Kidney (tissue), 14 donors: ENCODE results near the gene SLC22A15. TPM values are rescaled to one million over a fixed set of nuclear protein-coding genes. Genes with fewer than 3 reads are reported as not detected.

Experiments
- DNase-seq, 5 donors: peaks; one replicate each; pipeline ENCODE4 v3.0.0-alpha.2; 2013 to 2020
- FAIRE-seq: peaks from 2 replicates; lab custom pipeline; 2012; peaks lifted over from hg19 to GRCh38; lab: Jason Lieb, UNC
- H3K27ac ChIP-seq, 2 donors: one replicate each; pipeline ENCODE4 v1.7.0; 2013; ENCODE audit warnings: low read depth in 2 of 2, low read length in 2 of 2, inconsistent platforms in 1 of 2
- H3K27me3 ChIP-seq: one replicate; pipeline ENCODE4 v1.7.1; 2013; ENCODE audit warnings: low read length, inconsistent platforms; ENCODE audit not compliant: control insufficient read depth, insufficient read depth
- H3K36me3 ChIP-seq, 3 donors: one replicate each; pipeline versions ENCODE4 v1.7.0 to v1.7.1; 2013; ENCODE audit warnings: low read length in 3 of 3, control low read depth in 1 of 3, inconsistent platforms in 1 of 3; ENCODE audit not compliant: insufficient read depth in 3 of 3, control insufficient read depth in 2 of 3
- H3K4me1 ChIP-seq, 3 donors: one replicate each; pipeline versions ENCODE4 v1.7.0 to v1.7.1; 2013; ENCODE audit warnings: low read length in 3 of 3, inconsistent platforms in 1 of 3, low read depth in 1 of 3; ENCODE audit not compliant: control insufficient read depth in 2 of 3, insufficient read depth in 2 of 3
- H3K4me3 ChIP-seq, 3 donors: one replicate each; pipeline versions ENCODE4 v1.7.0 to v1.8.1; 2013; ENCODE audit warnings: low read length in 3 of 3, control low read depth in 1 of 3, inconsistent platforms in 1 of 3
- H3K9ac ChIP-seq, 3 donors: one replicate each; pipeline versions ENCODE4 v1.7.0 to v1.7.1; 2013; ENCODE audit warnings: low read length in 3 of 3, control low read depth in 1 of 3, inconsistent platforms in 1 of 3
- H3K9me3 ChIP-seq, 3 donors: one replicate each; pipeline versions ENCODE4 v1.7.0 to v1.7.1; 2013; ENCODE audit warnings: low read length in 3 of 3, control low read depth in 1 of 3, inconsistent platforms in 1 of 3; ENCODE audit not compliant: control insufficient read depth in 2 of 3, insufficient read depth in 1 of 3
- intact Hi-C: fragments of 100-400 bp; cut with DNase I; formaldehyde crosslinking; loops from one replicate; pipeline ENCODE4 v1.11.1; 2022
- polyA plus RNA-seq: library from polyadenylated mRNA; stranded (reverse); fragments of 350-450 nt; fragmentation: Illumina TruSeq; extraction: RNeasy Lipid Tissue Mini Kit (QIAGEN cat#74804); gene quantifications from one replicate; pipeline ENCODE4 v1.2.3, GENCODE V29; 2014; ENCODE audit warnings: low read depth, low replicate concordance; ENCODE audit not compliant: insufficient read depth
- total RNA-seq: library from RNA; stranded (reverse); fragmentation: NEBNext Ultra II Directional; extraction: Animal tissue kit (Norgen Biotek cat#: 25700); gene quantifications from one replicate; pipeline ENCODE4 v1.2.1, GENCODE V29; 2021
- TF ChIP-seq, protein P1 (sequence below): IDR thresholded peaks from 3 replicates; pipeline ENCODE4 v1.5.1; 2012; ENCODE audit warnings: mild to moderate bottlenecking, moderate library complexity, borderline replicate concordance; ENCODE audit not compliant: insufficient read depth; ENCODE audit errors: extremely low read depth
- donor health status: control.
- donor health status: control.
- donor health status: control.
- donor health status: control.
- donor health status: control.
- donor health status: DM: yes; HTN: yes; CAD: no.
- donor health status: Normal renal cell carcinoma (clear cell type).

The SLC22A15 gene
- total and polyA plus RNA-seq, 2 donors from 2014 or later: 3.5 to 9.8 TPM

DNA sequence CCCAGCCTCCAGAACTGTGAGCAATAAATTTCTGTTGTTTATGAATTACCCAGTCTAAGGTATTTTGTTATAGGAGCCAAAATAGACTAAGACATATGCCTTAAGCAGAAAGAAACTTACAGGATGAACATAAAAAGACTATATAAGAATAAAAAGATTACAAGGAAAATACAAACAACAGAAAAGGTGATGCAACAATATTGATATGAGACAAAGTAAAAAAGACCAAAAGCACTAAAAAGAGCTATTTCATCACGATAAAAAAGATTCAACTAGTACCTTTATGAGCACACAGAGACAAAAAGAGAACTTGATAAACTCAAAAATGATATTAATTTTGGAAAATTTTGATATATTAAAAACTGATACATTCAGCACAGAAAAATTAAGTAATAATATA, 3.2 kb upstream of the SLC22A15 start:
- Histone ChIP-seq H3K4me3 (no peak overlapping the region), H3K4me1 (no peaks in the 10 kb centered on the region), H3K9me3 (no peaks in the 10 kb centered on the region), H3K27me3 (no peaks in the 10 kb centered on the region), H3K9ac (no peak overlapping the region), H3K27ac (no peak overlapping the region), H3K36me3 (no peaks in the 10 kb centered on the region)
- FAIRE-seq (peak; percentile 80), DNase-seq (no peak)
- TF ChIP-seq, protein P1, sequence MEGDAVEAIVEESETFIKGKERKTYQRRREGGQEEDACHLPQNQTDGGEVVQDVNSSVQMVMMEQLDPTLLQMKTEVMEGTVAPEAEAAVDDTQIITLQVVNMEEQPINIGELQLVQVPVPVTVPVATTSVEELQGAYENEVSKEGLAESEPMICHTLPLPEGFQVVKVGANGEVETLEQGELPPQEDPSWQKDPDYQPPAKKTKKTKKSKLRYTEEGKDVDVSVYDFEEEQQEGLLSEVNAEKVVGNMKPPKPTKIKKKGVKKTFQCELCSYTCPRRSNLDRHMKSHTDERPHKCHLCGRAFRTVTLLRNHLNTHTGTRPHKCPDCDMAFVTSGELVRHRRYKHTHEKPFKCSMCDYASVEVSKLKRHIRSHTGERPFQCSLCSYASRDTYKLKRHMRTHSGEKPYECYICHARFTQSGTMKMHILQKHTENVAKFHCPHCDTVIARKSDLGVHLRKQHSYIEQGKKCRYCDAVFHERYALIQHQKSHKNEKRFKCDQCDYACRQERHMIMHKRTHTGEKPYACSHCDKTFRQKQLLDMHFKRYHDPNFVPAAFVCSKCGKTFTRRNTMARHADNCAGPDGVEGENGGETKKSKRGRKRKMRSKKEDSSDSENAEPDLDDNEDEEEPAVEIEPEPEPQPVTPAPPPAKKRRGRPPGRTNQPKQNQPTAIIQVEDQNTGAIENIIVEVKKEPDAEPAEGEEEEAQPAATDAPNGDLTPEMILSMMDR: no peak
- intact Hi-C loops: no loop called here

DNA sequence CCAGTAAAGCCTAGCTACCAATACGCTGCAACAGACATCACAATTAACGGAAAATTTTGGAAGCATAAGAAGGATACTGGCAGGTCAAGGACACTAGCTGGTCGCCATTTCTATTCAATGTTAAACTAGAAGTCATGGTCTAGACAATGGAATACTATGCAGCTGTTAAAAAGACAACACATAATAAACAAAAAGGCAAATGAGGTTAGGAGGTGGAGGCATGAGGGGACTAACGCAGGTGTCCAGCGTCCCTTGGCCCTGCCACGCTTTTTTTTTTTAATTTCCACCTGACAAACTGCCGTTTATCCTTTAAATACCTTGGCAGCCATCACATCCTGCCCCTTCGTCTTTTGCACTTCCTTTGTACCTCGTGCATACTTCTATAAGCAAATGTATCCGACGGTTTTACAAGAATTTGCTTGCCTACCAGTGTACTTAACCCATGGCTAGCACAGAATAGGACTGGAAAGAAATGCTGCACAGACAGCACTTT, 698 bp upstream of the SLC22A15 start:
- TF ChIP-seq, protein P1: no peak
- Histone ChIP-seq H3K27ac (peak overlapping the region in 1 of 2 donors; percentile 54), H3K9me3 (no peaks in the 10 kb centered on the region), H3K4me1 (peaks cover 0 to 3% (median 0%) of the 10 kb centered on the region in 3 donors), H3K4me3 (peak overlapping the region; percentile 61 to 70 (median 66)), H3K9ac (peak overlapping the region; percentile 20 to 54 (median 49)), H3K36me3 (no peaks in the 10 kb centered on the region), H3K27me3 (no peaks in the 10 kb centered on the region)
- intact Hi-C loops: no loop called here
- FAIRE-seq (no peak), DNase-seq (no peak)

DNA sequence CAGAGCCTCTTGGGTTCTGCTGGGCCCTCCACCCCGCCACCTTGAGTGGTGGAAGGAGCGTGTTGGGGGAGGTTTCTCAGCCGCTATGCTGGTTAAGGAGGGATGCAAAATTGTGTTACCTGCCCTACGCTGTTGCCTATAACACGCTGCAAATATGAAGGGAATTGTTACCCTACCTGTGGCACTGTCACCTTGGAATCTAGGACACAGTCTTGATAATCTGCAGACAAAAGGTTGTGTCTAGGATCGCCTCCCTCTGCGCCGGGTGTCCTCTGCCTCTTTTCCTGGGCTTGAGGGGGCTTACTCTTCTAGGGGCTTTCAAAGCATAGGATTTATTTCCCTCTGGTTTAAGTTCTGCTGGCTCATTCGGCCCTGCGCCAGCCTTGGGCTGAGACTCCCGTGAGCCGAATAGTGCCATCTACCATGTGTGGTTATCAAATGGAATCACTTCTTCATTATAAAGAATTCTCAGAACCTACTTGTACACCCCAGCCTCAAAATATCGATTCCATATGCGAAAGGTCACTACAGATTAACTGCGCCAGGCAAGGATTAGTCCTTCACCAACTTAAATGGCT, 697 bp downstream of the SLC22A15 start:
- Histone ChIP-seq H3K4me1 (peaks cover 0 to 3% (median 0%) of the 10 kb centered on the region in 3 donors), H3K36me3 (no peaks in the 10 kb centered on the region), H3K27me3 (no peaks in the 10 kb centered on the region), H3K27ac (peak overlapping the region; percentile 71 to 80), H3K9ac (peak overlapping the region in 2 of 3 donors; percentile 66 to 80), H3K4me3 (peak overlapping the region; percentile 37 to 76 (median 61)), H3K9me3 (no peaks in the 10 kb centered on the region)
- intact Hi-C loops: no loop called here
- FAIRE-seq (no peak), DNase-seq (no peak)
- TF ChIP-seq, protein P1: no peak
